ENCODE results near the gene SH3PXD2A. TPM values are rescaled to one million over a fixed set of nuclear protein-coding genes. Genes with fewer than 3 reads are reported as not detected.

Gene SH3PXD2A
- total and polyA plus RNA-seq, 2 of the 4 experiments (the other 2 are of a cell fraction): 6.3 to 23.0 TPM

DNA sequence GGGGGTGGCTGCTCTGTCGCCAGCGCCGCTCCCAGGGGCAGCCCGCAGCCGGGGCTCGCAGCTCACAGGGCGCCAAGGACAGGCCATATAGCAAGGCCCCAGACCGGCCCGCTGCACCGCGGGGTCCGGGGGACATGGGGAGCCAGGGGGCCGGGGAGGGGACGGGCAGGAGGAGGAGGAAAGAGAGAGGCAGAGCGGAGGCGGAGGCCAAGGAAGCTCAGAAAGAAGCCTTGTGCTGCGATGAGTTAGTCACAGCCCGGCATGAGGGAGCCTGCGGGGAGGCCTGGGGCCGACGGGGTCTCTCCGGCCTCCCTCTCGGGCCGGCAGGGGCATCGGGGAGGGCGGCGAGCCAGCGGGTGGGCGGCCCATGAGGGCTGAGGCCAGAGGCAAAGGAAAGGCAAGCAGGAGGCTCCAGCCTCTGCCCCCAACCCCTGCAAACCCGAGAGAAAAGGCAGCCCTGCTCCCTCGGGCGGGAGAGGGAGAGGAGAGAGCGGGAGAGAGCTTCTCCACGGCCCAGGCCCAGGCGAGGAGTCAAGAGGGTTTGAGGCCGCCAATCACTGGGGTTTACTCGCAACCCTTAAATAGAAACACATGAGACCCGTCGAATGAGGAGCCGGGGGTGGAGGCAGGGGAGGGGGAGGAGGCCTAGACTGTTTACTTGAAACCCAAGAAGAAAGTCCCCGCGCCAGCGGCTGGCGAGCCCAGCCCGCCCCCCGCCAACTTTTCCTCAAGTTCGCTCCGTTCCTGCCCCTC is 194.0 kb downstream of the SH3PXD2A start:
- H4K20me1 ChIP-seq (ENCODE audit: insufficient read depth, low read length): peaks cover 39% of the 10 kb centered on the region
- peak overlapping the region; percentile 87; the same call in 1 of the 2 replicates for H3K14ac ChIP-seq (replicated peaks; ENCODE audit: low read depth, low read length)
- H2AK9ac ChIP-seq (replicated peaks; ENCODE audit: low read depth, low read length, poor library complexity): peak overlapping the region; percentile 99
- H4K5ac ChIP-seq (ENCODE audit: low read depth, low read length): 0 out of 2 replicates have a peak overlapping the region, but pooled peaks have one; percentile 13
- peak overlapping the region; percentile 81 for H3K9ac ChIP-seq (ENCODE audit: low read depth, low read length)
- peak overlapping the region; percentile 43; the same call in 1 of the 2 replicates for H3K56ac ChIP-seq (ENCODE audit: extremely low read depth, insufficient read depth, low read length)
- CTCF ChIA-PET: interaction anchor here (1.2 to 1.3 kb wide), 2 partner anchors 17 to 25 kb away, joined by 3 to 6 read pairs; no protein-coding TSS in a partner anchor
- H3K4me3 ChIP-seq (ENCODE audit: insufficient read depth, low read depth, low read length): peak overlapping the region; percentile 63
- peak overlapping the region; percentile 90 for H2BK5ac ChIP-seq (ENCODE audit: low read depth, low read length, poor library complexity, severe bottlenecking)
- no peak overlapping the region; the same call in 2 of the 3 replicates for H2BK15ac ChIP-seq (ENCODE audit: low read depth, low read length)
- 2% methylated on average over 7 of the region's 48 CpGs; no CpG with 5 or more reads in 1 of the 2 experiments for WGBS, 2 experiments (ENCODE audit: extremely low coverage in 2 of 2, insufficient read length in 1 of 2)
- peak overlapping the region; percentile 89 for H4K91ac ChIP-seq (ENCODE audit: insufficient read depth, low read depth, low read length)
- H3K18ac ChIP-seq (ENCODE audit: low read depth, low read length): peak overlapping the region; percentile 22; the same call in 1 of the 2 replicates
- H3K4ac ChIP-seq (ENCODE audit: low read depth, low read length): peak overlapping the region; percentile 94
- intact Hi-C loops (cut with micrococcal nuclease): loop anchor here (1.0 to 2.0 kb wide), 3 partner anchors 15 to 63 kb away; no protein-coding TSS in a partner anchor
- peaks cover 4% of the 10 kb centered on the region for H3K9me3 ChIP-seq (ENCODE audit: control insufficient read depth, insufficient read depth, low read length)
- peak overlapping the region; percentile 95 for H3K27ac ChIP-seq (ENCODE audit: insufficient read depth, low read length)
- ATAC-seq (ENCODE audit: low read depth) (peak; percentile 76), DNase-seq (peak; percentile 94)
- peaks cover 18% of the 10 kb centered on the region for H3K9me1 ChIP-seq (ENCODE audit: insufficient read depth, low read length)
- H2AK5ac ChIP-seq (ENCODE audit: low read depth, low read length): peak overlapping the region; percentile 71
- BruUV-seq (replicated peaks): no TSS peak
- H4K8ac ChIP-seq (ENCODE audit: low read depth in 2 of 2, low read length in 2 of 2): peak overlapping the region; percentile 38 to 89; a peak in 3 of 4 replicates
- no peak overlapping the region for H2BK20ac ChIP-seq (ENCODE audit: low read depth, low read length)
- H3K36me3 ChIP-seq (ENCODE audit: control insufficient read depth, insufficient read depth, low read length): peaks cover 28% of the 10 kb centered on the region
- H3K23ac ChIP-seq (ENCODE audit: low read depth, low read length): peak overlapping the region; percentile 95; the same call in 1 of the 2 replicates
- TF ChIP-seq CEBPB (IDR thresholded peaks at IDR 0.05; ENCODE audit: low read depth, low read length) (no peak), POLR2A (IDR thresholded peaks at IDR 0.05; ENCODE audit: low read depth, low read length) (peak; percentile 92), RAD21 (IDR thresholded peaks at IDR 0.05; ENCODE audit: low read length) (no peak), BHLHE40 (IDR thresholded peaks at IDR 0.05; ENCODE audit: low read depth, low read length) (no peak), CHD1 (IDR thresholded peaks at IDR 0.05; ENCODE audit: low read depth, low read length) (0 out of 2 replicates have a peak, but pooled peaks have one; percentile 57), CTCF (conservative IDR thresholded peaks at IDR 0.05; ENCODE audit: low read depth, low read length) (peak; percentile 1; the same call in 1 of the 2 replicates), NFE2L2 (IDR thresholded peaks at IDR 0.05; ENCODE audit: low read depth, low read length) (no peak), RCOR1 (IDR thresholded peaks at IDR 0.05; ENCODE audit: insufficient replicate concordance, low read length) (no peak), MAFK (IDR thresholded peaks at IDR 0.05; ENCODE audit: low read depth, low read length) (no peak), SMC3 (IDR thresholded peaks at IDR 0.05; ENCODE audit: low read depth, low read length) (no peak), RFX5 (IDR thresholded peaks at IDR 0.05; ENCODE audit: low read depth, low read length) (no peak), MAZ (IDR thresholded peaks at IDR 0.05; ENCODE audit: borderline replicate concordance, low read depth, low read length) (peak; percentile 61; the same call in 1 of the 2 replicates)
- TF ChIP-seq, protein P1, sequence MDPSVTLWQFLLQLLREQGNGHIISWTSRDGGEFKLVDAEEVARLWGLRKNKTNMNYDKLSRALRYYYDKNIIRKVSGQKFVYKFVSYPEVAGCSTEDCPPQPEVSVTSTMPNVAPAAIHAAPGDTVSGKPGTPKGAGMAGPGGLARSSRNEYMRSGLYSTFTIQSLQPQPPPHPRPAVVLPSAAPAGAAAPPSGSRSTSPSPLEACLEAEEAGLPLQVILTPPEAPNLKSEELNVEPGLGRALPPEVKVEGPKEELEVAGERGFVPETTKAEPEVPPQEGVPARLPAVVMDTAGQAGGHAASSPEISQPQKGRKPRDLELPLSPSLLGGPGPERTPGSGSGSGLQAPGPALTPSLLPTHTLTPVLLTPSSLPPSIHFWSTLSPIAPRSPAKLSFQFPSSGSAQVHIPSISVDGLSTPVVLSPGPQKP (IDR thresholded peaks at IDR 0.05; ENCODE audit: borderline replicate concordance, low read depth, low read length): no peak
- H2AFZ ChIP-seq (replicated peaks; ENCODE audit: low read length, poor library complexity): peak overlapping the region; percentile 86
- dilution Hi-C loops (cut with HindIII; ENCODE audit: low sequenced_read_pairs, unreplicated experiment): no loop called here
- H2BK120ac ChIP-seq (ENCODE audit: low read depth, low read length): peak overlapping the region; percentile 56; the same call in 1 of the 2 replicates
- peaks cover 10% of the 10 kb centered on the region for H3K4me1 ChIP-seq (ENCODE audit: control insufficient read depth, insufficient read depth, low read length)
- H3K4me2 ChIP-seq (ENCODE audit: low read depth, low read length): peak overlapping the region; percentile 95
- POLR2A ChIA-PET (ENCODE audit: unreplicated experiment): interaction anchor here (1.9 kb wide), 1 partner anchor 17 kb away, joined by 5 read pairs; no protein-coding TSS in a partner anchor
- in situ Hi-C loops (cut with MboI; ENCODE audit: low sequenced_read_pairs): no loop called here
- H3K79me1 ChIP-seq (ENCODE audit: low read depth in 1 of 2, low read length in 2 of 2): peaks cover 18 to 81% of the 10 kb centered on the region in 2 experiments; a peak in 3 of 4 replicates
- no peaks in the 10 kb centered on the region for H3K27me3 ChIP-seq (ENCODE audit: control insufficient read depth, insufficient read depth, low read length)
